GM12878 (cell line): Measurements from ENCODE around the gene ARFGAP2. TPM values are rescaled to one million over a fixed set of nuclear protein-coding genes. Genes with fewer than 3 reads are reported as not detected.

ENCODE experiments used
- ATAC-seq: fragments of 200-7000 bp; cut with Tn5 transposase; 3 replicates; pipeline ENCODE4 v1.9.1; 2020; ENCODE audit warnings: mild to moderate bottlenecking, moderate library complexity
- BruUV-seq: library from RNA; stranded (reverse); fragments of 400-500 nt; replicated peaks from 2 replicates; lab custom pipeline; 2021; lab: Mats Ljungman, UMichigan
- CTCF ChIA-PET: fragments of 300-600 bp; sonication (Branson Sonifier 250); formaldehyde crosslinking; extraction: SDS; loops from one replicate; lab custom pipeline; 2021; ENCODE audit warnings: inconsistent platforms; lab: Yijun Ruan, JAX
- POLR2A ChIA-PET: fragments of 350-600 bp; formaldehyde crosslinking; extraction: SDS; loops from one replicate; lab custom pipeline; 2021; ENCODE audit warnings: inconsistent platforms; lab: Charles Lee
- RAD21 ChIA-PET: fragments of 300-600 bp; sonication (Branson Sonifier 250); formaldehyde crosslinking; loops from one replicate; lab custom pipeline; 2023; ENCODE audit warnings: antibody characterized with exemption; ENCODE audit not compliant: unreplicated experiment; lab: Charles Lee
- SMC1A ChIA-PET: fragments of 300-600 bp; sonication (Branson Sonifier 250); formaldehyde crosslinking; loops from one replicate; lab custom pipeline; 2023; ENCODE audit not compliant: unreplicated experiment, uncharacterized antibody; lab: Charles Lee
- DNase-seq: peaks from one replicate; pipeline ENCODE4 v3.0.0-alpha.2; 2011; ENCODE audit warnings: low read depth, low spot score
- FAIRE-seq: peaks from 3 replicates; lab custom pipeline; 2011; peaks lifted over from hg19 to GRCh38; lab: Jason Lieb, UNC
- H2AFZ ChIP-seq: 2 replicates; pipeline ENCODE4 v1.6.0; 2011; ENCODE audit warnings: low read depth, low read length, control low read depth; ENCODE audit not compliant: control insufficient read depth
- H3K27ac ChIP-seq: 2 replicates; pipeline ENCODE4 v1.5.1; 2011; ENCODE audit warnings: control low read depth; ENCODE audit not compliant: control insufficient read depth, insufficient read depth
- H3K27me3 ChIP-seq, 2 experiments: replicated peaks in 1 of 2; 2 replicates each; pipeline versions ENCODE4 v1.6.0 to v1.6.1; 2011; ENCODE audit warnings: low read length in 1 of 2; ENCODE audit not compliant: control insufficient read depth in 2 of 2, insufficient read depth in 2 of 2
- H3K36me3 ChIP-seq, 2 experiments: 2 replicates each; pipeline ENCODE4 v1.5.1; 2011; ENCODE audit warnings: low read length in 1 of 2; ENCODE audit not compliant: control insufficient read depth in 2 of 2, insufficient read depth in 2 of 2
- H3K4me1 ChIP-seq: 2 replicates; pipeline ENCODE4 v1.6.1; 2011; ENCODE audit warnings: mild to moderate bottlenecking, low read length, moderate library complexity, mixed read lengths; ENCODE audit not compliant: control insufficient read depth, insufficient read depth
- H3K4me2 ChIP-seq: 2 replicates; pipeline ENCODE4 v1.6.0; 2011; ENCODE audit warnings: control low read depth; ENCODE audit not compliant: control insufficient read depth, insufficient read depth
- H3K4me3 ChIP-seq: fragments of 200-600 bp; sonication (generic); 2 replicates; pipeline ENCODE4 v1.5.1; 2016
- H3K79me2 ChIP-seq: 2 replicates; pipeline ENCODE4 v1.6.0; 2011; ENCODE audit warnings: low read length; ENCODE audit not compliant: control insufficient read depth, insufficient read depth
- H3K9ac ChIP-seq: 2 replicates; pipeline ENCODE4 v1.8.0; 2011; ENCODE audit warnings: low read length, control low read depth, mixed read lengths; ENCODE audit not compliant: control insufficient read depth, insufficient read depth
- H3K9me3 ChIP-seq: replicated peaks from 3 replicates; pipeline ENCODE4 v1.5.1; 2011; ENCODE audit warnings: mild to moderate bottlenecking, low read length; ENCODE audit not compliant: control insufficient read depth, insufficient read depth
- H4K20me1 ChIP-seq: 2 replicates; pipeline ENCODE4 v1.6.0; 2011; ENCODE audit not compliant: control insufficient read depth, insufficient read depth
- CHD2 ChIP-seq: IDR thresholded peaks from 2 replicates; pipeline ENCODE4 v1.6.1; 2011; ENCODE audit warnings: low read depth, low read length, improper control_type of control experiment, borderline replicate concordance
- JUNB ChIP-seq: IDR thresholded peaks from 2 replicates; pipeline ENCODE4 v1.6.1; 2016; ENCODE audit warnings: antibody characterized with exemption, mild to moderate bottlenecking
- WGBS: methylation state at CpG from one replicate; pipeline ENCODE4 v1.1.6; 2016; ENCODE audit warnings: low lambda C conversion rate; ENCODE audit not compliant: insufficient replicate concordance, insufficient coverage; ENCODE audit errors: missing lambda C conversion rate; 5-methylcytosine and 5-hydroxymethylcytosine counted together
- in situ Hi-C: fragments of 300-500 bp; cut with MboI; formaldehyde crosslinking; loops from 9 replicates; pipeline ENCODE4 v1.14.3; 2018; ENCODE audit warnings: mixed read lengths
- intact Hi-C: fragments of 100-400 bp; cut with micrococcal nuclease; formaldehyde crosslinking; loops from one replicate; pipeline ENCODE4 v1.14.2; 2022; ENCODE audit not compliant: unreplicated experiment
- polyA plus RNA-seq, 11 experiments: library from polyadenylated mRNA; depleted of rRNA in 4 of 11; unstranded in 6 of 11; stranded (reverse) in 5 of 11; fragments of >200 nt; fragmentation: Nextera tagmentation in 4 of 11; fragmentation: Illumina TruSeq in 1 of 11; extraction: Ambion mirVana in 4 of 11; extraction: Trizol in 1 of 11; gene quantifications; 1 replicate in 1 of 11; 2 replicates in 10 of 11; pipeline versions ENCODE4 v1.2.1 to v1.2.3, GENCODE V29; 2011 to 2016; ENCODE audit warnings: inconsistent platforms in 2 of 11, missing spikeins in 2 of 11, low read depth in 1 of 11
- total RNA-seq, 4 experiments: library from RNA; depleted of rRNA in 3 of 4; stranded (reverse); fragments of >200 nt in 3 of 4; fragmentation: Illumina TruSeq in 1 of 4; extraction: Trizol in 1 of 4; gene quantifications; 2 replicates each; pipeline versions ENCODE4 v1.2.1 to v1.2.3, GENCODE V29; 2013 to 2021
- TF ChIP-seq, protein P1 (sequence below): IDR thresholded peaks from 2 replicates; pipeline ENCODE4 v1.6.1; 2012; ENCODE audit warnings: mild to moderate bottlenecking, low read depth, low read length

ARFGAP2 gene
- total and polyA plus RNA-seq, 10 of the 15 experiments (the other 5 are each of a cell fraction or from before 2014, with no cell fraction given) = 20.9 to 100 (median 75.5) TPM

DNA sequence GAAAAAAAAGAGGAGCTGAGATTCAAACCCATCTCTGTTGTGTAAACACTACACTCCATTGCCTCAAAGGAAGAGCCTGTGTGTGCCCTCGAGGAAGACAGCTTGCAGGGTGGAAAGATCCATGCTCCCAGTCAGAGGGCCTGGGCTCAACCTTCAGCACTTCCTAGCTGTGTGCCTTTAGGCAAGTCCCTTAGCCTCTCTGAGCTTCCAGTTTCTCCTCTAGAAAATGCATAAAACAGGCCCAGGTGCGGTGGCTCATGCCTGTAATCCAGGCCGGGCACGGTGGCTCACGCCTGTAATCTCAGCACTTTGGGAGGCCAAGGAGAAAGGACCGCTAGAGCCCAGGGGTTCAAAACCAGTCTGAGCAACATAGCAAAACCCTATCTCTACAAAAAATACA is 4.6 kb upstream of the ARFGAP2 start:
- Histone ChIP-seq H3K79me2 (peaks cover 5% of the 10 kb centered on the region), H3K9me3 (no peaks in the 10 kb centered on the region), H2AFZ (no peak overlapping the region), H4K20me1 (no peaks in the 10 kb centered on the region), H3K4me1 (peaks cover 8% of the 10 kb centered on the region), H3K36me3 (no peaks in the 10 kb centered on the region), H3K27me3 (peaks cover 0 to 6% of the 10 kb centered on the region in 2 experiments; a peak in 2 of 4 replicates), H3K4me3 (no peak overlapping the region), H3K27ac (no peak overlapping the region), H3K9ac (no peak overlapping the region), H3K4me2 (no peak overlapping the region)
- ChIA-PET CTCF (interaction anchor here (6.0 to 6.6 kb wide), 2 partner anchors 66 to 78 kb away, joined by 37 to 88 read pairs; partner anchors contain the start of gene ACP2), RAD21 (interaction anchor here (1.0 to 2.5 kb wide), 2 partner anchors 67 to 78 kb away, joined by 5 to 7 read pairs; partner anchors contain the start of gene ACP2), SMC1A (interaction anchor here (0.6 to 5.1 kb wide), 4 partner anchors 78 to 462 kb away, joined by 3 to 35 read pairs (median 3); no protein-coding TSS in a partner anchor), POLR2A (no interaction called here)
- FAIRE-seq = no peak
- BruUV-seq = no TSS peak
- TF ChIP-seq JUNB (no peak), CHD2 (no peak)
- TF ChIP-seq, protein P1, sequence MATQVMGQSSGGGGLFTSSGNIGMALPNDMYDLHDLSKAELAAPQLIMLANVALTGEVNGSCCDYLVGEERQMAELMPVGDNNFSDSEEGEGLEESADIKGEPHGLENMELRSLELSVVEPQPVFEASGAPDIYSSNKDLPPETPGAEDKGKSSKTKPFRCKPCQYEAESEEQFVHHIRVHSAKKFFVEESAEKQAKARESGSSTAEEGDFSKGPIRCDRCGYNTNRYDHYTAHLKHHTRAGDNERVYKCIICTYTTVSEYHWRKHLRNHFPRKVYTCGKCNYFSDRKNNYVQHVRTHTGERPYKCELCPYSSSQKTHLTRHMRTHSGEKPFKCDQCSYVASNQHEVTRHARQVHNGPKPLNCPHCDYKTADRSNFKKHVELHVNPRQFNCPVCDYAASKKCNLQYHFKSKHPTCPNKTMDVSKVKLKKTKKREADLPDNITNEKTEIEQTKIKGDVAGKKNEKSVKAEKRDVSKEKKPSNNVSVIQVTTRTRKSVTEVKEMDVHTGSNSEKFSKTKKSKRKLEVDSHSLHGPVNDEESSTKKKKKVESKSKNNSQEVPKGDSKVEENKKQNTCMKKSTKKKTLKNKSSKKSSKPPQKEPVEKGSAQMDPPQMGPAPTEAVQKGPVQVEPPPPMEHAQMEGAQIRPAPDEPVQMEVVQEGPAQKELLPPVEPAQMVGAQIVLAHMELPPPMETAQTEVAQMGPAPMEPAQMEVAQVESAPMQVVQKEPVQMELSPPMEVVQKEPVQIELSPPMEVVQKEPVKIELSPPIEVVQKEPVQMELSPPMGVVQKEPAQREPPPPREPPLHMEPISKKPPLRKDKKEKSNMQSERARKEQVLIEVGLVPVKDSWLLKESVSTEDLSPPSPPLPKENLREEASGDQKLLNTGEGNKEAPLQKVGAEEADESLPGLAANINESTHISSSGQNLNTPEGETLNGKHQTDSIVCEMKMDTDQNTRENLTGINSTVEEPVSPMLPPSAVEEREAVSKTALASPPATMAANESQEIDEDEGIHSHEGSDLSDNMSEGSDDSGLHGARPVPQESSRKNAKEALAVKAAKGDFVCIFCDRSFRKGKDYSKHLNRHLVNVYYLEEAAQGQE = no peak
- intact Hi-C loops (no loop called here), in situ Hi-C loops (no loop called here)
- ATAC-seq = no peak
- DNase-seq = no peak
- WGBS = 49% methylated on average over 6 of the region's 6 CpGs
